HG02840 (cell line): ENCODE results near the gene JAKMIP3.

Source experiments
- ATAC-seq: cut with Tn5 transposase; IDR thresholded peaks from one replicate; pipeline ENCODE4 v1.9.1; 2021; ENCODE audit warnings: mild to moderate bottlenecking, moderate library complexity, moderate number of reproducible peaks; ENCODE audit not compliant: unreplicated experiment, low FRiP score

JAKMIP3 gene

DNA sequence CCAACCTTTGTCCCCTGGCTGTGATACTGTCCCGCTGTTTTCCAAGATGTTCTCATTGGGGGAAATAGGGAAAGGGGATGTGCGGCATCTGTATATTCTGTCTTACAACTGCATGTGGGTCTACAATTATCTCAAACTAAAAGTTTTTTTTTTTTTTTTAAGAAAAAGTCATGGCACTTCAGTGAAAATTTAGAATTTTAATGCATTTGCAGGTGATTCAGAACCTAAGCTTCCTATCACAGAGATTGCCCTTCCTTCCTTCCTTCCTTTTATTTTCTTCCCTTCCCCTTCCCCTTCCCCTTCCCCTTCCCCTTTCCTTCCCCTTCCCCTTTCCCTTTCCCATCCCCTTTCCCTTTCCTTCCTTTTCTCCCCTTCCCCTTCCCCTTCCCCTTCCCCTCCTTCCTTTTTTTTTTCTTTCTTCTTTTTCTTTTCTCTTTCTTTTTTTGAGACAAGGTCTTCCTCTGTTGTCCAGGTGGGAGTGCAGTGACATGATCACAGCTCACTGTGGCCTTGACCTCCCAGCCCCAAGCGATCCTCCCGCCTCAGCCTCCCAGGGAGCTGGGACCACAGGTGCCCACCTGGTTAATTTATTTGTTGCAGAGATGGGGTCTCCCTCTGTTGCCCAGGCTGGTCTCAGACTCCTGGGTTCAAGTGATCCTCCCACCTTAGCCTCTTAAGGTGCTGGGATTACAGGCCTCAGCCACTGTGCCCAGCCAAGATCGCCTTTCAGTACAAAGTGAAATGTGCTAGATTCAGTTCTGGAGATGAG, 32.0 kb downstream of the JAKMIP3 start:
- no peak for ATAC-seq

GRCh38 chr10:132098539-132099388, 33.0 kb downstream of the JAKMIP3 start:
- ATAC-seq = no peak

DNA sequence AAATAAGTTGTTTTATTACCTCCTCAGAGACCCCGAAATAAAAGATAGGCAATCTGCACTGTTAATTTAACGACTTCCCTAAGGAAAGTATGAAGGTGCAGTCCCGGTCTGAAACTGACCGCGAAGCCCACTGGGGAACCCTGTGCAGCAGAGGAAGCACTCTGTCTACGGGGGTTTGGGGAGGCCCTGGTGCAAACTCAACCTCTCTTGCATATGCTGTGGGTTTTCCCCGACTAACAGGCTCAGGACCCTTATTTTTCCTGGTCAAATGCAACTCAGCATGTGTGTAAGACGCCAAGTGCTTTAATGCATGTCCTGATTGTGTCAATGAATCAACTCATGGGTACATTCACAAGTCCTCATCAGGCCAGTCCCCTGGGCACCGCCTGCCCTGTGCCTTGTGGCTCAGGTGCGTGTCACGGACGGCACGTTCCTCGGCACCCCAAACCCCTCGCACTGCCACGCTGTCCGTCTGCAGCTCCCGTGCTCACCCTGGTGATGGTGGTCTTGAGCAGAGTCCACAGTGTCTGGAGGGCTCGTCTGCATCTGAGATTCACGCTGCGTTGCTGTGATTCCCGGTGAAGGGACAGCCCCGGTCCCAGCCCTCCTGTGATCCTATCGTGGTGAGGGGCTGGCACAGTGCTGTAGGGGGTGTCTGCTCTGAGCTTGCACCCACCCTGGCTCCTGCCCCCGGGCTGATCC, 33.8 kb downstream of the JAKMIP3 start:
- ATAC-seq = no peak

GRCh38 chr10:132100091-132100481, 34.3 kb downstream of the JAKMIP3 start:
- ATAC-seq = no peak

- no peak for ATAC-seq
These were observed 35.0 kb downstream of the JAKMIP3 start for GRCh38 chr10:132100556-132101349.

DNA sequence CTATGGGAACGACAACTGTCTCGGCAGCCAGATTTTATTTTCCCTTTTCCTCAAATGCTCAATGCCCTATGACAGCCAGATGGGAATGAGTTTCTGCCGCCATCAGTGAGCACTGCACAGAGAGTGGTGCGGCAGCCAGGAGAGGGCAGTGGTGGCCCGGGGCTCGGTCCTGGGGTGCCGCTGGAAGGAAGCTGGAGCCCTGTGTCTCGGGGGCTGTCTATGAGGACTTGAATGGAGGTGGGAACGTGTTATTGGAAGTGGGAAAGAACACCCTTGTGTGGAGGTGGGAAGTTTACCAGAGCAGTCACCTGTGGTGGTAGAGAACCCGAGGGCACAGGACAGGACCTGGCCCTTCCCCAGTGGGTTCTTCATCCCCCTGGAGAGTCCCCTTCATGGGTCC, 35.8 kb downstream of the JAKMIP3 start:
- no peak for ATAC-seq

GRCh38 chr10:132102071-132102716, 36.4 kb downstream of the JAKMIP3 start:
- no peak for ATAC-seq

DNA sequence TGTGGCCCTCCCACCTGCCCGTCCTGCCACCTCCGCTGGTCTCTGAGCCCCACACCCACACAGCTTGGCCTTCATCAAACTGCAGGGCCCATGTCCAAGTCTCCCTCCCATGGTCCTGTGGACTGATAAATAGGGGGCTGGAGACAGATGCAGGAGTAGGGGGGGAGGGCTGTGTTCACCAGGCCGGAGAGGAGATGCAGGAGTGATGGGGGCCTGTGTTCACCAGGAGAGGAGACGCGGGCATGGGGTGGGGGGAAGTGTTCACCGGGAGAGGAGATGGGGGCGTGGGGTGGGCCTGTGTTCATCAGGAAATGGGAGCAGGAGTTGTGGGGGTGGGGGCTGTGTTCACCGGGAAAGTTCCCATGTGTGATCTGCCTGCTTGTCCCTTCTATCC, 37.0 kb downstream of the JAKMIP3 start:
- no peak for ATAC-seq

DNA sequence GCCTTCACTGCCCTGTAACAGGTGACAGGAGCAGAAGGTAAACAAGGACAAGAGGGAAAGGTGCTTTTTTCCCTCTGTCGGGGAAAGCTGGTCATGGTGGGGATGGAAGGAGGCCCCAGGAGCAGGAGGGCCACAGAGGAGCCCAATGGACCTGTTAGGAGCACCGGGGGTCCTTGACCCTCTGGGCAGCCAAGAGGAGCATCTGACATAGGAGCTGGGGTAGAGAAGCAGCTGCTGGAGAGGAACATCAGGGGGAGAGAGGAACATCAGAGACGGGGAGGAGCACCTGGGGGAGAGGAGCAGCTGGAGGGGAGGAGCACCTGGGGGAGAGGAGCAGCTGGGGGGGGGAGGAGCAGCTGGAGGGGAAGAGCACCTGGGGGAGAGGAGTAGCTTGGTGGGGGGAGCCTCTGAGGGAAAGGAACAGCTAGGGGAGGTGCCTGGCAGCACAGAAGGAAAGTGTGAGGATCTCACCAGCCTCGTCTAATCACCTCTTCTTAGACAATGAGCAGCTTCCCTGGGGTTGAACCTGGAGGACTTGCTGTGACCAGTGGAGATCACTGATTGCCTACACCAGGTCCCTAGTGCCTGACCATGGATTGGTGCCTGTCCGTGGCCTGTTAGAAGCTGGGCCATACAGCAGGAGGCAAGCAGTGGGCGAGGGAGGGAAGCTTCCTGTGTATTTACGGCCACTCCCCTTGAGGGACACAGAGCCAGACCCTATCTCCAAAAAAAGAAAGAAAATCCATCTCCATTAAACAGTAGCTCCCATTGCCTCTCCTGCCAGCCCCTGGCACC, 37.6 kb downstream of the JAKMIP3 start:
- ATAC-seq = no peak

GRCh38 chr10:132104062-132104461, 38.3 kb downstream of the JAKMIP3 start:
- ATAC-seq = no peak

GRCh38 chr10:132104471-132105301, 38.9 kb downstream of the JAKMIP3 start:
- ATAC-seq = no peak

GRCh38 chr10:132105302-132105995, 39.7 kb downstream of the JAKMIP3 start:
- no peak for ATAC-seq

DNA sequence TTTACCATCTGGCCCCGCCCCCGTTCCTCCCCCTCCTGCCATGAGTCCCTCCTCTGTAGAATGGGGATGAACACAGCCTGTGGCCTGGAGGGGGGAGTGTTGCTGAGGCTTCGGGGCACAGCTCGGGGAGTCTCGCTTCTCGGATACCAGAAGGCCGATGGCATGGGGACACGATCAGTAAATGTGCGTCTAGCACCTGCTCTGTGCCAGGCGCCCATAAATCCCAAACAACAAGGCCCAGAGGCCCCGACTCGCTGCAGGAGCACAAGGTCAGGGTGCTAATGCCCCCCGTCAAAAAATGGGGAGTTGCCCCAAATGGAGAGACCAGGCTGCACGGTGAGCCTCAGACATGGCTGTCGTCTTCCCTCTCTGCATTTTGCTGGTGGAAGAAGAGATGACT, 40.7 kb downstream of the JAKMIP3 start:
- no peak for ATAC-seq

- no peak for ATAC-seq
These were observed 41.6 kb downstream of the JAKMIP3 start for GRCh38 chr10:132107186-132107948.

- no peak for ATAC-seq
These were observed 42.5 kb downstream of the JAKMIP3 start for GRCh38 chr10:132107949-132108877.
